Transverse colon (tissue), 4 donors: ENCODE data around the gene NFKB2. TPM values are rescaled to one million over a fixed set of nuclear protein-coding genes. Genes with fewer than 3 reads are reported as not detected.

Experiments used
- DNase-seq: peaks from one replicate; pipeline ENCODE4 v3.0.0-alpha.2; 2019
- H3K27ac ChIP-seq, 4 donors: fragments of 200-600 bp; sonication (generic); 2 replicates each; pipeline ENCODE4 v1.5.1; 2016 to 2018; ENCODE audit warnings: inconsistent platforms in 4 of 4
- H3K27me3 ChIP-seq: fragments of 200-600 bp; sonication (generic); 2 replicates; pipeline ENCODE4 v1.5.1; 2017; ENCODE audit warnings: inconsistent platforms
- H3K36me3 ChIP-seq, 4 donors: fragments of 200-600 bp; sonication (generic); 2 replicates each; pipeline ENCODE4 v1.5.1; 2017 to 2019; ENCODE audit warnings: inconsistent platforms in 4 of 4
- H3K4me1 ChIP-seq, 4 donors: fragments of 200-600 bp; sonication (generic); 2 replicates each; pipeline ENCODE4 v1.5.1; 2017 to 2020; ENCODE audit warnings: inconsistent platforms in 4 of 4
- H3K4me3 ChIP-seq, 4 donors: fragments of 200-600 bp; sonication (generic); 1 replicate in 1 of 4; 2 replicates in 3 of 4; pipeline versions ENCODE4 v1.5.1 to v1.6.1; 2017 to 2019; ENCODE audit warnings: inconsistent platforms in 4 of 4
- H3K9me3 ChIP-seq, 2 donors: fragments of 200-600 bp; sonication (generic); 2 replicates each; pipeline ENCODE4 v1.5.1; 2017 to 2019; ENCODE audit warnings: inconsistent platforms in 2 of 2
- CTCF ChIP-seq, 5 experiments: fragments of 200-600 bp in 3 of 5; fragments of 450-650 bp in 2 of 5; sonication (generic) in 3 of 5; IDR thresholded peaks; 1 replicate in 2 of 5; 2 replicates in 3 of 5; pipeline ENCODE4 v1.5.1; 2016 to 2017; ENCODE audit warnings: antibody characterized with exemption in 5 of 5, inconsistent platforms in 3 of 5, mild to moderate bottlenecking in 2 of 5, moderate library complexity in 1 of 5
- EP300 ChIP-seq: sonication (generic); formaldehyde crosslinking; IDR thresholded peaks from one replicate; pipeline ENCODE4 v1.6.1; 2017; ENCODE audit warnings: antibody characterized with exemption, low read depth
- POLR2A ChIP-seq: fragments of 450-650 bp; IDR thresholded peaks from one replicate; pipeline ENCODE4 v1.6.1; 2016; ENCODE audit warnings: antibody characterized with exemption, mild to moderate bottlenecking, moderate library complexity
- POLR2AphosphoS5 ChIP-seq, 3 donors: sonication (generic); formaldehyde crosslinking; IDR thresholded peaks; one replicate each; pipeline ENCODE4 v1.6.1; 2016; ENCODE audit warnings: antibody characterized with exemption in 3 of 3
- WGBS, 2 donors: methylation state at CpG; one replicate each; pipeline ENCODE4 v1.1.5; 2018; ENCODE audit warnings: low coverage in 1 of 2; 5-methylcytosine and 5-hydroxymethylcytosine counted together
- in situ Hi-C, 4 donors: fragments of 200-750 bp; cut with MboI; loops; one replicate each; pipeline versions ENCODE4 v1.15.0 to v1.15.1; 2017; ENCODE audit warnings: low sequenced_read_pairs in 3 of 4, low pct_ligation_motif_present in 1 of 4, low pct_unique_long_range_greater_than_20kb in 1 of 4
- intact Hi-C: fragments of 100-400 bp; cut with DNase I; formaldehyde crosslinking; loops from one replicate; pipeline ENCODE4 v1.15.1; 2023; ENCODE audit warnings: low total_unique reads
- small RNA-seq, 4 donors: library from RNA; depleted of rRNA; stranded (forward); fragments of <200 nt; gene quantifications; one replicate each; pipeline ENCODE3, GENCODE V24; 2016
- total RNA-seq, 4 donors: library from RNA; depleted of rRNA; stranded (reverse); fragments of >200 nt; gene quantifications; one replicate each; pipeline ENCODE4 v1.1.0, GENCODE V29; 2016

The NFKB2 gene
- total RNA-seq, 4 donors from 2014 or later = 4.4 to 24.5 (median 17.8) TPM

- Histone ChIP-seq H3K36me3 (no peaks in the 10 kb centered on the region), H3K27me3 (no peaks in the 10 kb centered on the region), H3K4me3 (peak overlapping the region; percentile 38 to 78 (median 74)), H3K4me1 (peaks cover 4 to 16% (median 9%) of the 10 kb centered on the region in 4 donors), H3K27ac (peak overlapping the region; percentile 88 to 93 (median 91)), H3K9me3 (no peaks in the 10 kb centered on the region)
- DNase-seq = no peak
- intact Hi-C loops = no loop called here
- 3% methylated on average over 11 of the region's 11 CpGs; no CpG with 5 or more reads in 1 of the 2 donors for WGBS, 2 donors
- no peak for TF ChIP-seq EP300
- TF ChIP-seq POLR2A = peak; percentile 74
- in situ Hi-C loops = no loop called here
These were observed 54.5 kb downstream of the NFKB2 start for GRCh38 chr10:102450124-102450373.

- peak overlapping the region; percentile 49 to 78 (median 74) for H3K4me3 ChIP-seq
- intact Hi-C loops (no loop called here), in situ Hi-C loops (no loop called here)
- peak; percentile 88 for DNase-seq
- H3K4me1 ChIP-seq = peaks cover 4 to 16% (median 9%) of the 10 kb centered on the region in 4 donors
- H3K36me3 ChIP-seq = no peaks in the 10 kb centered on the region
- no peaks in the 10 kb centered on the region for H3K9me3 ChIP-seq
- H3K27me3 ChIP-seq = no peaks in the 10 kb centered on the region
- TF ChIP-seq POLR2AphosphoS5 (IDR thresholded peaks at IDR 0.05) (peak; percentile 46 to 79 (median 52)), CTCF (IDR thresholded peaks at IDR 0.05) (no peak)
- peak overlapping the region; percentile 88 to 93 (median 91) for H3K27ac ChIP-seq
- WGBS, 2 donors = 0% methylated on average over 53 of the region's 104 CpGs; no CpG with 5 or more reads in 1 of the 2 donors
These were observed 55.0 kb downstream of the NFKB2 start for GRCh38 chr10:102450374-102451104.

GRCh38 chr10:102451105-102451969 is 55.8 kb downstream of the NFKB2 start, which contains the start of gene C10orf95:
C10orf95 (minus strand) TSS chr10:102451543; CDS start chr10:102451093, 450 bp downstream.
- H3K9me3 ChIP-seq = no peaks in the 10 kb centered on the region
- TF ChIP-seq CTCF (IDR thresholded peaks at IDR 0.05) = no peak
- peak; percentile 11 to 52 (median 37) for TF ChIP-seq POLR2AphosphoS5 (IDR thresholded peaks at IDR 0.05)
- peak; percentile 52 for TF ChIP-seq POLR2A
- WGBS, 2 donors = 25% methylated on average over 24 of the region's 28 CpGs; no CpG with 5 or more reads in 1 of the 2 donors
- DNase-seq = peak; percentile 71
- in situ Hi-C loops (no loop called here), intact Hi-C loops (no loop called here)
- no peaks in the 10 kb centered on the region for H3K36me3 ChIP-seq
- peaks cover 4 to 16% (median 9%) of the 10 kb centered on the region in 4 donors for H3K4me1 ChIP-seq
- no peaks in the 10 kb centered on the region for H3K27me3 ChIP-seq
- peak within 1 kb of the TSS; percentile 88 to 93 (median 91) for H3K27ac ChIP-seq
- H3K4me3 ChIP-seq = peak within 1 kb of the TSS; percentile 49 to 78 (median 74)

Small RNA genes lying within 50 kb of the gene (small RNA-seq; reads per million reads assigned to genes)
- 2,900 to 6,899 (median 5,328) reads per million in 4 donors for gene MIR146B

Other genes with a start within 250 kb of the NFKB2 start
- 100 to 1,000 TPM in 1 of 4 donors, 10 to 100 TPM in 3; 19.1 to 119 (median 35.6) TPM for gene NOLC1, start 243.3 kb upstream of the NFKB2 start, total RNA-seq
- not detected for gene ELOVL3, start 169.4 kb upstream of the NFKB2 start, total RNA-seq
- not detected for gene PITX3, start 154.2 kb upstream of the NFKB2 start, total RNA-seq
- gene GBF1, start 150.2 kb upstream of the NFKB2 start, total RNA-seq = 10 to 100 TPM; 60.5 to 97.6 (median 67.5) TPM
- 10 to 100 TPM; 38.9 to 56.1 (median 49.4) TPM for gene PSD, start 23.1 kb downstream of the NFKB2 start, total RNA-seq
- 10 to 100 TPM; 16.7 to 56.3 (median 46.0) TPM for gene FBXL15, start 25.1 kb downstream of the NFKB2 start, total RNA-seq
- 10 to 100 TPM in 3 of 4 donors, 1 to 10 TPM in 1; 5.2 to 35.2 (median 33.5) TPM for gene CUEDC2, start 36.9 kb downstream of the NFKB2 start, total RNA-seq
- 10 to 100 TPM in 1 of 4 donors, 1 to 10 TPM in 1, under 1 TPM in 2; 0.48 to 34.4 (median 1.1) TPM for gene C10orf95, start 55.8 kb downstream of the NFKB2 start, total RNA-seq
- 10 to 100 TPM; 49.7 to 90.8 (median 79.4) TPM for gene ACTR1A, start 107.0 kb downstream of the NFKB2 start, total RNA-seq
- gene SUFU, start 108.3 kb downstream of the NFKB2 start, total RNA-seq = 10 to 100 TPM in 1 of 4 donors, 1 to 10 TPM in 3; 5.4 to 13.8 (median 6.6) TPM
- gene TRIM8, start 248.8 kb downstream of the NFKB2 start, total RNA-seq = 100 to 1,000 TPM in 1 of 4 donors, 10 to 100 TPM in 3; 59.1 to 108 (median 66.8) TPM